Chondrocyte (in vitro differentiated cells): Measurements from ENCODE around the gene TEX261. TPM values are rescaled to one million over a fixed set of nuclear protein-coding genes. Genes with fewer than 3 reads are reported as not detected.

ENCODE experiments used
- DNase-seq: peaks from one replicate; pipeline ENCODE4 v3.0.0; 2021; ENCODE audit warnings: mixed read lengths, low spot score
- H3K27ac Mint-ChIP-seq: one replicate; pipeline ENCODE4 v1.8.0; 2021; ENCODE audit warnings: mild to moderate bottlenecking, moderate library complexity, mixed read lengths; ENCODE audit not compliant: unreplicated experiment
- H3K27me3 Mint-ChIP-seq: 2 replicates; pipeline ENCODE4 v1.8.0; 2021; ENCODE audit warnings: low read depth, mixed read lengths
- H3K36me3 Mint-ChIP-seq: 2 replicates; pipeline ENCODE4 v1.8.0; 2021; ENCODE audit warnings: low read depth, mixed read lengths
- H3K4me1 Mint-ChIP-seq: 2 replicates; pipeline ENCODE4 v1.8.0; 2021; ENCODE audit warnings: low read depth, mild to moderate bottlenecking, mixed read lengths
- H3K4me3 Mint-ChIP-seq: one replicate; pipeline ENCODE4 v1.8.0; 2021; ENCODE audit warnings: mild to moderate bottlenecking, moderate library complexity, mixed read lengths; ENCODE audit not compliant: unreplicated experiment
- H3K9me3 Mint-ChIP-seq: 2 replicates; pipeline ENCODE4 v1.8.0; 2021; ENCODE audit warnings: low read depth, mixed read lengths
- total RNA-seq: library from RNA; stranded (reverse); gene quantifications from 3 replicates; pipeline ENCODE4 v1.2.1, GENCODE V29; 2021
- TF ChIP-seq, protein P1 (sequence below): fragments of 200-600 bp; sonication (generic); IDR thresholded peaks from 2 replicates; pipeline ENCODE4 v1.5.0; 2021; ENCODE audit warnings: antibody characterized with exemption, mild to moderate bottlenecking, moderate library complexity

Gene TEX261
- total RNA-seq, 1 donor from 2014 or later, result 54.1 TPM

DNA sequence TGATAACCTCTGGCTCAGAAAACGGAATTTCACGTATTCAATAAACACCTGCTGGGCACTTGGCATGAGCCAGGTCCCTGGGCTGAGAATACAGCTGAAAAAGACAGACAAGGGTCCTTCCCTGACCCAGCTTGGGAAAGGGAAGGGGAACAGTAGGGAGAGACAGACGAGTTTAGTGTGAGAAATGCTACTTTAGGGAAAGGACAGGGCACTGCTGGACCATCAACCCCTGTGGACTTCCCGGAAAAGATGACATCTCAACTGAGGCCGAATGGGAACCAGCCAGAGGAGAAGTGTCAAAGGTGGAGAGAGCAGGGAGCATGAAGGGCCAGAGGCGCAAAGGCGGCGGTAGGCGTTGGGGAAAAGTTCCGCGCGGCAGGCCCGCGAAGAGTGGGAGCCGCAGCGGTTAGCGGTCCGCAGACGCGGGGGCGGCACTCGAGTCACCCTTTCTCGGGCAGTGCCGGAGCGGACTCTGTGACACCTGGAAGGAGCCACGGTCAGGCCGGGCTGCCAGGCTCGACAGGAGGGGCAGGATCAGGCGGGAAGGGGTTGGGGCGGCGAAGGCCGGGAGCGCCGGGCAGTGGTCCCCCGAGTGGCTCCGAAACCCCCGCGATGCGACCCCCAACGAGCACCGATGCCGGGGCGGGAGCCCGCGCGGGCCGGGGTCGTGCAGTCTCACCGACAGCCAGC is 519 bp downstream of the TEX261 start:
- peaks cover 26% of the 10 kb centered on the region for H3K4me1 Mint-ChIP-seq
- H3K27ac Mint-ChIP-seq, result peak overlapping the region; percentile 63
- peak overlapping the region; percentile 96 for H3K4me3 Mint-ChIP-seq
- H3K36me3 Mint-ChIP-seq, result peaks cover 6% of the 10 kb centered on the region
- H3K9me3 Mint-ChIP-seq, result no peaks in the 10 kb centered on the region
- peaks cover 2% of the 10 kb centered on the region for H3K27me3 Mint-ChIP-seq
- DNase-seq, result peak; percentile 87
- TF ChIP-seq, protein P1, sequence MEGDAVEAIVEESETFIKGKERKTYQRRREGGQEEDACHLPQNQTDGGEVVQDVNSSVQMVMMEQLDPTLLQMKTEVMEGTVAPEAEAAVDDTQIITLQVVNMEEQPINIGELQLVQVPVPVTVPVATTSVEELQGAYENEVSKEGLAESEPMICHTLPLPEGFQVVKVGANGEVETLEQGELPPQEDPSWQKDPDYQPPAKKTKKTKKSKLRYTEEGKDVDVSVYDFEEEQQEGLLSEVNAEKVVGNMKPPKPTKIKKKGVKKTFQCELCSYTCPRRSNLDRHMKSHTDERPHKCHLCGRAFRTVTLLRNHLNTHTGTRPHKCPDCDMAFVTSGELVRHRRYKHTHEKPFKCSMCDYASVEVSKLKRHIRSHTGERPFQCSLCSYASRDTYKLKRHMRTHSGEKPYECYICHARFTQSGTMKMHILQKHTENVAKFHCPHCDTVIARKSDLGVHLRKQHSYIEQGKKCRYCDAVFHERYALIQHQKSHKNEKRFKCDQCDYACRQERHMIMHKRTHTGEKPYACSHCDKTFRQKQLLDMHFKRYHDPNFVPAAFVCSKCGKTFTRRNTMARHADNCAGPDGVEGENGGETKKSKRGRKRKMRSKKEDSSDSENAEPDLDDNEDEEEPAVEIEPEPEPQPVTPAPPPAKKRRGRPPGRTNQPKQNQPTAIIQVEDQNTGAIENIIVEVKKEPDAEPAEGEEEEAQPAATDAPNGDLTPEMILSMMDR, result no peak

DNA sequence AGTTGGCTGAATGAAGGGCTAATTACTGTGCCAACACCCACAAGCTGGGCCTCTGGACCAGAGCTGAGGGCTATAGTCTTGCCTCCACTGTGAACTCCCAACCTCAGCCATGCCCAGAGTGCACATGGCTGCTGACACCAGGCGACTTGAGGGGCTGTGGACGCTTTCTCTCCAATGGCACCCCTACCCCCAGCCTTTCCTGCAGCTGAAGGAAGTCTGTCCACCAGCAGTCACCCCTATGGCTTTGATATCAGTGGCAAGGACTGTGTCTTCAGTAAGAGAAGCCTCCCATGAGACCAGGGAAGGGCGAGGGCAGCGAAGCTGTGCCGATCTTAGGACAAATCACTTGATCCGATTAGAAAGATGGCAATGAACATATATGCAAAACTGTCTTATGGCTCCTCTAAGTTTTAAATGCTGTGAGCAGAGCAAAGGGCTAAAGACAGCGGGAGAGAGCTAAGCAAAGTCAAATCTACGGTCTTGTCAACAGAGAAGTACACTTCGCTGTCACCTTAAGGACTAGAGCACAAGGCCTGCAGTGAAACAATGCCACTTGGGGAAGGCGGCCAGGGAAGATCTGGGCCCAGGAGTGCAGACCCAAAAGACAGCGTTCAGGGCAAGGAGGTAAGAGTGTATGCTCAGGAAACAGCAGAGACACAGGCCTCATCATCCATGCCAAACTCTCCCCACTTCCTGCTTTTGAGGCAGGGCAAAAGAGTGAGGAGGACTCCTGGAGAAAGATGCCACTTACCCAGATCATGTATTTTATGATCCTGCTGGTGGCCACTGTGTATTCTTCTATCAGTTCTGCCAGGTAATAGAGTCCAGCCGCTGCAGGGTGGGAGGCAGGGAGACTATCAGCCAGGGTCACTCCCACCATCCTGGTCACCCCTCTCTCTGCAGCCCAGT is 1.5 kb downstream of the TEX261 start:
- Mint-ChIP-seq H3K36me3 (peaks cover 13% of the 10 kb centered on the region), H3K4me3 (peak overlapping the region; percentile 96), H3K27ac (peak overlapping the region; percentile 18), H3K27me3 (peaks cover 2% of the 10 kb centered on the region), H3K4me1 (peaks cover 26% of the 10 kb centered on the region), H3K9me3 (no peaks in the 10 kb centered on the region)
- TF ChIP-seq, protein P1, result no peak
- peak; percentile 36 for DNase-seq

DNA sequence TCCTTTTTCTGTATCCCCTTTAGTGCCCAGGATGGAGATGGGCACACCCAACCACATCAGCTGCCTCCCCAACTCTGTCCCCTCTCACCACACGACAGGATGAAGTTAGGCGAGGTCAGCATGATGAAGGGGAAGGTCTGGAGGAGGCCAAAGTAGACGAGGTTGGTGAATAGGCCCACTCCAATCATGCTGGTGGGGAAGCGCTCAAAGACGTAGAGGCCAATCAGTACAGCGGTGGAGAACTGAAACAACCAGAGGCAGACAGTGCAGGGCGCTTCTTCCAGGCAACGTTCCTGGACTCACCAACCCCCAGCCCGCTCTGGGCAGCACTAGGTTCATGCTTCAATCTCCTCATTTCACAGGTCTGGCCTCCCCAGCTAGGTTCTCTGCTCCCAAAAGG is 2.9 kb downstream of the TEX261 start:
- peak; percentile 53 for DNase-seq
- Mint-ChIP-seq H3K27me3 (peaks cover 2% of the 10 kb centered on the region), H3K4me1 (peaks cover 26% of the 10 kb centered on the region), H3K27ac (no peak overlapping the region), H3K36me3 (peaks cover 17% of the 10 kb centered on the region), H3K9me3 (no peaks in the 10 kb centered on the region), H3K4me3 (no peak overlapping the region)
- TF ChIP-seq, protein P1, result no peak

DNA sequence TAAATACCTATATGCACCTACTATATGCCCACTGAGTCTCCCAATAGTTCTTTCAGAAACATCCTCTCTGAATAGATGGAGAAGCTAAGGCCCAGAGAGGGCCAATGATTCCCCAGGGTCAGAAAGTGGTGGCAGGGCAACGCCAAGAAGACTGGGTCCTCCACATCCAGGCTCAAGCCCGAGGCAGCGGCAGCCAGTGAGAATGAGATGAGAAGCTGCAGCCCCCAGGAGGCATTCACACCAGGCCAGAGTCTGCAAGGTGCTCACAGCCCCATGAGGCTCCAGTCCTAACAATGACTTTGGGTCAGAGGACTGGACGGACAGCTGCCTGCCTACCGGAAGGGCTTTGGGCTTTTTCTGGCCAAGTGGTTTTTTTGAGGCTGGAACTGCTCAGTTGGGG is 3.5 kb downstream of the TEX261 start:
- peaks cover 26% of the 10 kb centered on the region for H3K4me1 Mint-ChIP-seq
- H3K4me3 Mint-ChIP-seq, result no peak overlapping the region
- H3K36me3 Mint-ChIP-seq, result peaks cover 23% of the 10 kb centered on the region
- TF ChIP-seq, protein P1, result no peak
- H3K27ac Mint-ChIP-seq, result no peak overlapping the region
- no peaks in the 10 kb centered on the region for H3K9me3 Mint-ChIP-seq
- peaks cover 2% of the 10 kb centered on the region for H3K27me3 Mint-ChIP-seq
- no peak for DNase-seq

DNA sequence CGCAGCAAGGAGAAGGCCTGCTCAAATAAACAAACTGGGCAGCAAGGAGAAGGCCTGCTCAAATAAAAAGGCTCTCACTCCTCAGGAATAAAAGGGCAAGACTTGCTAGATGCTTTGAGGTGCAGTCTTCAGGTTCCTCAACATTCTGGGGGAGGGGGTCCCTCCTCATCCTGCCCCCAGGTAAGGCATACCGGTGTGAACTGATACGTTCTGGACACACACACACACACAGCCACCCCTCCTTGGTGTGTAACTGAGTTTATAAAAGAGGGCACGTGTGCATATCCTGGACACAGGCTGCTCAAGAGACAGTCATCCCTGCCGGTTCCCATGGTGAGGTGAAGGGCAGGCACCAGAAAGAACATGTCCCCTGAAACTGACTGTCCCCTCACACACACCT is 4.5 kb downstream of the TEX261 start:
- no peaks in the 10 kb centered on the region for H3K27me3 Mint-ChIP-seq
- H3K9me3 Mint-ChIP-seq, result no peaks in the 10 kb centered on the region
- peaks cover 22% of the 10 kb centered on the region for H3K4me1 Mint-ChIP-seq
- no peak for DNase-seq
- TF ChIP-seq, protein P1, result no peak
- H3K36me3 Mint-ChIP-seq, result peaks cover 27% of the 10 kb centered on the region
- no peak overlapping the region for H3K27ac Mint-ChIP-seq
- H3K4me3 Mint-ChIP-seq, result no peak overlapping the region
